ENCODE data around the gene PRPF8. TPM values are rescaled to one million over a fixed set of nuclear protein-coding genes. Genes with fewer than 3 reads are reported as not detected.
"Not testable (repeated sequence)": the region's sequence is repeated elsewhere in the genome, so short reads cannot be mapped to it uniquely, and the experiment has no call there.

Gene PRPF8
- total RNA-seq, 8 experiments from 2014 or later: 82.6 to 237 (median 135) TPM

DNA sequence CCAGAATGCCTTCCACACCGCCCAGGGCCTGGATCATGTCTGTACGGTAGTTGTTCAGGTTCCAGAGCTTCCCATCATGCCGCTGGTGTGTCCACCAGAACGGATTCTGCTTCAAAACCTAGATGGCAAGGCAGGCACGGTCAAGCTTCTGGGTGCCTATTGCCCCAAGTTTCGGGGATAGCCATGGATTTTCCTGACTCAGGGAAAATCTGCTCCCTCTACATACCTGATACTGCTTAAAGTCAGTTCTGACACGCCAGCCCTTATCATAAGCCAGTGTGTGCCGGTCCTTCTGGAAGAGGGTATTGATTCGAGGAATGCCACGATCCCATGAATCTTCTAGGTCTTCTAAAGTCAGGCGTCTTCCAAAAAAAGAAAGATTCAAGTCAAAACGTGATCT lies 23.6 kb downstream of the PRPF8 start:
- no peaks in the 10 kb centered on the region for H3K4me1 ChIP-seq (replicated peaks in 1 of 2)
- in situ Hi-C loops (cut with MboI; ENCODE audit: low pct_unique_long_range_greater_than_20kb in 2 of 9, low sequenced_read_pairs in 9 of 9, unreplicated experiment in 9 of 9): no loop called here
- ATAC-seq (replicated peaks in 6 of 8): no peak
- H3K4me3 ChIP-seq: no peak overlapping the region
- no peak overlapping the region for H3K27ac ChIP-seq
- 90 to 100% (median 98%) methylated on average over 1 to 10 of the region's 12 CpGs; no CpG with 5 or more reads in 4 of the 10 experiments for WGBS, 10 experiments

DNA sequence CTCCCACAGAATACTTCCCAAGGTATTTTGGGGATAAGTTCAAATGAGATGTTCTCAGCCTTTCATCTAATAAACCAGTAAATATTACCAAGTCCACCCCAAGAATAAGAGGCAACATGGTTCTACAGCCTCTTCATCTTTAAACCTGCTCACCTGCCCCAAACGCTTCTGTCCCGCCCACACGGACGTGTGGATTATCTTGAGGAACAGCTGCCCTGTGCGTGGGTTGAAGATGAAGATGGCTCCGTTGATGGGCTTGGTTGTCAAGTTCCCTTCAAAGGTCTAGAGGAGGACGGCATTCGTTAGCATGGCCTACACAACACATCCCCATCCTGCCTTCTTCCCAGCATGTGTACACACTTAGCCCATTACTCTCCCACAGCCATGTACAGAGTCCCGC lies 26.6 kb downstream of the PRPF8 start:
- no peaks in the 10 kb centered on the region for H3K4me1 ChIP-seq (replicated peaks in 1 of 2)
- no peak overlapping the region for H3K27ac ChIP-seq
- WGBS, 10 experiments: 80 to 100% (median 98%) methylated on average over 1 to 6 of the region's 9 CpGs; no CpG with 5 or more reads in 6 of the 10 experiments
- in situ Hi-C loops (cut with MboI; ENCODE audit: low pct_unique_long_range_greater_than_20kb in 2 of 9, low sequenced_read_pairs in 9 of 9, unreplicated experiment in 9 of 9): no loop called here
- H3K4me3 ChIP-seq: no peak overlapping the region
- peak in 1 of 8 experiments; percentile 9 for ATAC-seq (replicated peaks in 6 of 8)

DNA sequence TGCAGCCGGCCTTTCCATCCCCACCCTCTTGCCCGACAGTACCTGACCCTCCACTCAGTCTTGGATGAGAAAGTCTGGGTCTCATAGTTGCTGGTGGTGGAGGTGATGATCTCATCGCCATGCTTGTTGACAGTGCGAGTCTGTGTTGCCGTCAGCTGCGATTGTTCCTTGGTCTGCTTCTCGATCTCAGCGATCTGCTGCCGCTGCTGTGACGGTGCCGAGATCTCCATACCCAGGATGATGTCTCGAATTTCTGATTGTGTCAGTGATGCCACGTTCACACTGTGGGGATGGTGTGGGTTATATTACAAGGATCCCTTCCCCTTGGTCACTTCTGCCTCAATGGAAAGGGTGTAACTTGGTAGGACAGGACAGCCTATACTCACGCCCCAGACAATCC lies 30.9 kb downstream of the PRPF8 start:
- Histone ChIP-seq H3K4me3 (no peak overlapping the region), H3K27ac (no peak overlapping the region), H3K4me1 (replicated peaks in 1 of 2) (peaks cover 5 to 9% of the 10 kb centered on the region in 2 donors)
- ATAC-seq (replicated peaks in 6 of 8): no peak
- 92 to 100% (median 99%) methylated on average over 1 to 13 of the region's 14 CpGs; no CpG with 5 or more reads in 4 of the 10 experiments for WGBS, 10 experiments
- in situ Hi-C loops (cut with MboI; ENCODE audit: low pct_unique_long_range_greater_than_20kb in 2 of 9, low sequenced_read_pairs in 9 of 9, unreplicated experiment in 9 of 9): no loop called here

DNA sequence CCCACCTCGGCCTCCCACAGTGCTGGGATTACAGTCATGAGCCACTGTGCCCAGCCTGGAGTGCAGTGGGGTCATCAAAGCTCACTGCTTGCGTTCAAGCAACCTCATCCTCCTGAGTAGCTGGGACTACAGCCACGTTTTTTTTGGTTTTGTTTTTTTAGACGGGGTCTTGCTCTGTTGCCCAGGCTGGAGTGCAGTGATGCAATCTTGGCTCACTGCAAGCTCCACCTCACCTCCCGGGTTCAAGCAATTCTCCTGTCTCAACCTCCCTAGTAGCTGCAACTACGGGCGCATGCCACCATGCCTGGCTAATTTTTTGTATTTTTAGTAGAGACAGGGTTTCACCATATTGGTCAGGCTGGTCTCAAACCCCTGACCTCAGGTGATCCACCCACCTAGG lies 31.9 kb downstream of the PRPF8 start:
- WGBS, 10 experiments: 60 to 100% (median 93%) methylated on average over 1 to 4 of the region's 7 CpGs; no CpG with 5 or more reads in 2 of the 10 experiments
- H3K27ac ChIP-seq; H3K4me3 ChIP-seq; in situ Hi-C loops (cut with MboI; ENCODE audit: low pct_unique_long_range_greater_than_20kb in 2 of 9, low sequenced_read_pairs in 9 of 9, unreplicated experiment in 9 of 9); ATAC-seq (replicated peaks in 6 of 8): not testable (repeated sequence)
- peaks cover 5 to 11% of the 10 kb centered on the region in 2 donors for H3K4me1 ChIP-seq (replicated peaks in 1 of 2)

DNA sequence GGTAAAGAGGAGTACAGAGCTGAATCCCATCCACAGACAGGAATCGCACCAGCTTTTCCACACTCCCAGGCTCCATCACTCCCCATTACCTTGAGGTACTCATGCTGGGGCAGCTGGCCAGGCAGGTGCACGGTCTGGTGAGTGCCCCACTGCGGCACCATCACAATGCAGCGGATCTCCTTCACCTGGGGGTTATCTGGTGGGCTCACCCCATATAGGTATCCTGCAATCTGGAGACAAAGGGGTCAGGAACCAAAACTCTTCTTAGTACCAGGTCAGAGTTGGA lies 33.2 kb downstream of the PRPF8 start:
- WGBS, 10 experiments: 80 to 100% (median 100%) methylated on average over 1 to 3 of the region's 4 CpGs; no CpG with 5 or more reads in 5 of the 10 experiments
- in situ Hi-C loops (cut with MboI; ENCODE audit: low pct_unique_long_range_greater_than_20kb in 2 of 9, low sequenced_read_pairs in 9 of 9, unreplicated experiment in 9 of 9): no loop called here
- no peak overlapping the region for H3K27ac ChIP-seq
- peaks cover 5 to 14% of the 10 kb centered on the region in 2 donors for H3K4me1 ChIP-seq (replicated peaks in 1 of 2)
- no peak overlapping the region for H3K4me3 ChIP-seq
- ATAC-seq (replicated peaks in 6 of 8): no peak

DNA sequence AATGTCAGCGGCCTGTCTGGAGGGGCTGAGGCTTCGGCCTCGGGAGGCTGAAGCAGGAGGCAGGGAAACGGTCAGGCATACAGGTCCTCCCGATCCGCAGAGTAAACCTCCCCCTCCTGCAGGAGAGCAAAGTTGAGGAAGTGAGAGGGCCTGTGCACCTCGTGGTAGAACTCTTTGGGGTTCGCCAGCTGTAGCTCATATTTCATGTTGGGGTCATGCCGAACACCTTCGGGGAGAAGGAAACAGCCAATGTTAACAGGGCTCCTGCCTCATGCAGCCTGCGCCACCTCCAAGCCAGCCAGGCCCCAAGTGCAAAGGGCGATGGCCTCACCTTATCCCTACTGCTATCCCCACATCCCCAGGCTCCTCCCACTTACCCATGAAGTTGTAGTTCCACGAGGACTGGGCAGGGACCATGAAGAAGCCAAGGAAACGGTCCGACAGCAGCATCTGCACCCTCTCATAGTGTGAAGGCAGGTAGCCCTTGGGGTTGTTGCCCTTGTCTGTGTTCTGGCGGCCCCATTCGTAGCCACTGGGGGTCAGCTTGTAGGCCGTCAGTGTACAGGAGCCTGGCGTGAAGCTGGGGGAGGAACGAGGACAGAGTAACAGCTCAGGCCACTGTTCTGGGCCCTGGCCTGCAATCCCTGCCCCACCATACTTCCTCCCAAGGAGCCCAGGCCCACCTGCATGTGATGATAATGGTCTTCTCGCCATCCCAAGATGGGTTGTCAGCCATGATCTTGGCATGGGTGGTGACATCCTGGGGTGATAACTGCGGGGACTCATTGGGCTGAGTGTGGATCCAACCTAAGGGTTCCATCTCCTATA lies 33.7 kb downstream of the PRPF8 start:
- in situ Hi-C loops (cut with MboI; ENCODE audit: low pct_unique_long_range_greater_than_20kb in 2 of 9, low sequenced_read_pairs in 9 of 9, unreplicated experiment in 9 of 9): no loop called here
- H3K4me1 ChIP-seq (replicated peaks in 1 of 2): peaks cover 5 to 18% of the 10 kb centered on the region in 2 donors
- H3K4me3 ChIP-seq: no peak overlapping the region
- H3K27ac ChIP-seq: no peak overlapping the region
- no peak for ATAC-seq (replicated peaks in 6 of 8)
- WGBS, 10 experiments: 20 to 100% (median 84%) methylated on average over 1 to 14 of the region's 22 CpGs; no CpG with 5 or more reads in 2 of the 10 experiments

DNA sequence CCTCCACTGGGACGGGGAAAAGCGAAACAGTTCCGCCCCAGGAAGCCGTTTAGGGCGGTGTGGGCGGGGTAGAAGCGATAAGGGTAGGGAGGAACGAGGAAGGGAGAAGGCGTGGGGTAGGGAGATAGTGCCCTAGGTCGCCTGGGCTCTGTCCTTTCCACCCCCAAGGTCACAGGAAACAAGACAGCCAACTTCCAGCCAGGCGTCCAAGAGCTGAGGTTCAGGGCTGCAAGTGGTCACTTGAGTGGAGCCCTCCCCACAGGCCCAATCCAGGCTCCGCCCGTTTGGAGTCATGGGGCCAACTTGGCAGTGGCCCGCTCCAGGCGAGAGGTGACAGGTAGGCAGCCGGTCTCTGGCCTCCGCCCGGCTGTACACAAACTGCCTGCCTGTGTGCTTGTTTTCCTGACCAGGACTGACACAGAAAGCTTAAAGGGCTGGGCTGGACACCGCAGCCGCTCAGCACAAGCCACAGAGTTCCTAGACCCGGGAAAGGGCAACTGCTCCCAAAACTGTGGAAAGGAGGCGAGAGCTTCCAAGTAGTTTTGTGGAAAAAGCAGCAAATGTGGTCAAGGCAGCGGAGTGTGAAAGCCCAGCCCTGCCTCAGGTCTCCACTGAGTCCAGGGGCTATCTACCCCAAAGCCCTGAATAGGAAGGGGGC lies 34.7 kb downstream of the PRPF8 start, which contains the start of gene RILP:
Gene RILP, minus strand, starts transcription at position 23 of the 658 bp plus-strand sequence. CDS start 62 bp downstream, outside the sequence.
- peak; percentile 1 to 45 (median 8) for ATAC-seq (replicated peaks in 6 of 8)
- Histone ChIP-seq H3K4me1 (replicated peaks in 1 of 2) (peaks cover 14 to 28% of the 10 kb centered on the region in 2 donors), H3K4me3 (peak within 1 kb of the TSS; percentile 36 to 53 (median 46)), H3K27ac (peak within 1 kb of the TSS; percentile 50 to 82)
- in situ Hi-C loops (cut with MboI; ENCODE audit: low pct_unique_long_range_greater_than_20kb in 2 of 9, low sequenced_read_pairs in 9 of 9, unreplicated experiment in 9 of 9): no loop called here
- 33 to 80% (median 53%) methylated on average over 1 to 9 of the region's 23 CpGs; no CpG with 5 or more reads in 5 of the 10 experiments for WGBS, 10 experiments

DNA sequence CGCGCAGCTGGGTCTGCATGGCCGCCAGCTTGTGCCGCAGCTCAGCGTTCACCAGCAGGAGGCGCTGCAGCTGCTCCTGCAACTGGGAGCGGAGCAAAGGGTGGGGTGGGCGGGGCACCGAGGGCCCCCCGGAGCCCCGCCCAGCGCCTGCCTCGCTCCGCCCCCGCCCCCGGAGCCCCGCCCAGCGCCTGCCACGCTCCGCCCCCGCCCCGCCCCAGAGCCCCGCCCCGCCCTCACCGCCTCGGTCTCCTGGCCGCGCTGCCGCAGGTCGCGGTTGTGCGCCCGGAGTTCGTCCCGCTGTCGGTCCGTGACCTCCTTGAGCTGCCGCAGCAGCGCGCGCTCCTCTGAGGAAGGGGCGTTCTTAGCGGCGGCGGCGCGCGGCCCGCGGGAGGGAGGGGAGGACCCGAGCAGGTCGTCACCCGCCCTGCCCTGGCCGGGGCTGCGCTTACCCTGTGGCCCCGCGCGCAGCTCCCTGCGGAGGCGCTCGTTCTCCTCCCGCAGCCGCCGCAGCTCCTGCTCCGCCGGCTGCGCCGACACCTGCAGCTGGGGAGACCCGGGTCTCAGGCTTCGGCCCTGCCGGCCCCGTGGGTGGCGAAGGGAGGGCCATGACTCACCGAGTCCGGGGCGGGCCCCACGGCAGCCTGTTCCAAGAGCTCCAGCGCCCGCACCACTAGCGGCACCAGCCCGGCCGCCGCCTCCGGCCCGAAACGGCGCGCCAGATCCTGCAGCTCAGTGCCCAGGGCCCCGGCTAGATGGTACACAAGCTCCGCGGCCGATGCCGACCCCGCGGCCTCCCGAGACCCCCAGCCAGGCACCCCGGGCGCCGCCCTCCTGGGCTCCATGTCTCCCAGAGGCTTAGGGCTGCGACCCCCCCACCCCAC lies 35.5 kb downstream of the PRPF8 start:
- H3K27ac ChIP-seq: peak overlapping the region; percentile 46 to 82
- in situ Hi-C loops (cut with MboI; ENCODE audit: low pct_unique_long_range_greater_than_20kb in 2 of 9, low sequenced_read_pairs in 9 of 9, unreplicated experiment in 9 of 9): no loop called here

DNA sequence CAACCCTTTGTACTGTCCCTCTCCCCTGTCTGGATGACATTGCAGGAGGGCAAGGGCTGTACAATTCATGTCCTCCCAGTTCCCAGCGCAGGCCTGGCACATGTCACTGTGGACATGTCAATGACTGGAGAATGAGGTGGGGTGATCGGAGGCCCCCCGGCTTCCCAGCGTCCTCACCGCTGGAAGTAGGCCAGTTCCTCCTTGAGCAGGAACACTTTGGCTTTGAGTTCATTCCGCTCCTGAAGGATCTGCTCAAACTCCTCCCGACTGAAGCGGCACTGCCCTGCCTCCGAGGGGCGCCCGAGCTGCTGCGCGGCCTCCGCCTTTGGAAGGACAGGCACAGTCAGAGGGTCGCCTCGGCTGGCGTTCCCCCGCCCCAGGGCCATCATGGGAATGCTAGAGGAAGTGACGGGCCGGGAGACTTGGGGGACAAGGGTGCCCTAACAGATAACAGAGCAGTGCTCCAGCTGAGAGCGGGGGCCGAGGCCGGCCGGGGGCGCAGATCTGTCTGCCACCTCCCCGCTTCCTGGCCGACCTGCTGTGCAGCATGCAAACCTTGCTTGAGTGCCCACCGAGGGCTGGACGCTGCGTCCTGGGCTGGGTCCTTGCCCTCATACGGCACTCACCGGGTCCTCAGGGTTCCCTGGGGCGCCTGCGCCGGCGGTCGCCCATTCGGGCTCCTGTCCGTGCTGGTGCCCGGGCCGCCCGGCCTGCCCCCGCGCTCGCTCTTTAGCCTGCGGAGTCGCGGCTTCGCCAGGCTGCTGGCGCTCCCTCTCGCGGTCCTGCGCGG lies 36.3 kb downstream of the PRPF8 start:
- 20 to 65% (median 40%) methylated on average over 2 to 16 of the region's 54 CpGs; no CpG with 5 or more reads in 4 of the 10 experiments for WGBS, 10 experiments
- ATAC-seq (replicated peaks in 6 of 8): peak in 3 of 8 experiments; percentile 1 to 5 (median 2)
- peak overlapping the region; percentile 50 to 82 for H3K27ac ChIP-seq
- peak overlapping the region; percentile 19 to 53 (median 27) for H3K4me3 ChIP-seq
- in situ Hi-C loops (cut with MboI; ENCODE audit: low pct_unique_long_range_greater_than_20kb in 2 of 9, low sequenced_read_pairs in 9 of 9, unreplicated experiment in 9 of 9): no loop called here
- peaks cover 20 to 44% of the 10 kb centered on the region in 2 donors for H3K4me1 ChIP-seq (replicated peaks in 1 of 2)

More for the DNA sequence above, 35.5 kb downstream of the PRPF8 start:
- H3K4me1 ChIP-seq (replicated peaks in 1 of 2): peaks cover 20 to 35% of the 10 kb centered on the region in 2 donors
- ATAC-seq (replicated peaks in 6 of 8): peak; percentile 74 to 85 (median 82)
- peak overlapping the region; percentile 36 to 53 (median 46) for H3K4me3 ChIP-seq
- WGBS, 10 experiments: no CpG with 5 or more reads among the region's 100 CpGs

DNA sequence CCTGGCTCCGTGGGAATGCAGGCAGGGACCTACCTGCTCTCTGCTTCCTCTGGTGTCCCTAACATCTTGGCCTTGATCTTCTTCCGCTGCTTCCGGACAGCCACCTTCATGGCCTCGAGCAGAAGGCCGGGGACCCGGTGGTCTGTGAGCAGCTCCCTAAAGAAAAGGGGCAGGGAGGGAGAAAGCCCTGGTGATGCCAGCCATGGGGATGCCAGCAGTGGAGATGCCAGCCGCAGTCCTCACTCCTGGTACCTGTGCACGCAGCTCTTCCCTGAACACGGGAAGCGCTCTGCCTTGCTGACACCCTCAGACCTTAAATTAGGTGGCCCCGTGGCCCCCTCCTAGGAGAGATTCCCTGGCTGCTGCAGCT lies 36.9 kb downstream of the PRPF8 start:
- Histone ChIP-seq H3K4me1 (replicated peaks in 1 of 2) (peaks cover 20 to 46% of the 10 kb centered on the region in 2 donors), H3K27ac (no peak overlapping the region), H3K4me3 (no peak overlapping the region)
- no peak for ATAC-seq (replicated peaks in 6 of 8)
- 60 to 100% (median 85%) methylated on average over 1 to 7 of the region's 11 CpGs; no CpG with 5 or more reads in 5 of the 10 experiments for WGBS, 10 experiments
- in situ Hi-C loops (cut with MboI; ENCODE audit: low pct_unique_long_range_greater_than_20kb in 2 of 9, low sequenced_read_pairs in 9 of 9, unreplicated experiment in 9 of 9): no loop called here

DNA sequence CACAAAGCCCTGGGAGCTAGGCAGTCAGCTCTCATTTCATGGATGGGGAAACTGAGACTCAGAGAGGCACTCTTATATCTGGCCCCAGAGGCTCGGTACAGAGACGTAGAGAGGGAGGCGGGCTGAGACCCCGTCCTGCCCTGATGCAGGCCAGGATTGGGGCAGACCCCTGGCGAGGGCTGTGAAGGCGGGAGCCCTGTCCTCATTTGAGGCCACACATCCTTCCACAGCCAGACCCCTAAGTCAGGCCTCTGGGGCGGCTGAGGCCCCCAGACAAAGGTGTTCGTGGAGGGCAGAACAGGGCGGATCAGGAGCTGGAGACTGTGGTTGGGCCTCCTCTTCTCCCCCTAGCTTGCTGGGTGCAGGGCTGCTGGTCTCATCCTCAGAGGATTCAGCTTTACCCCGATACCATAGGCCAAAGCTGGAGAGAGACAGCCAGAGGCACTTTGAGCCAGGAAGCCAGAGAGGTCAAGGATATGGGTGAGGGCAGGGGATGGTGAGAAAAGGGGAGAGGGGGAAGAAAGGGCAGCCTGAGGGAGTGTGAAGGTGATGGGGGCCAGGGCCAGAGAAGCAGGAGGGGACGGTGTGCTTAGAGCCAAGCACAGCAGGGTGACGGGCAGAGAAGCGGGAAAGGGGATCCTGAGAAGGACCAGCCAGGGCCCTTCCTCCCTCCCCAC lies 38.3 kb downstream of the PRPF8 start:
- no peak for ATAC-seq (replicated peaks in 6 of 8)
- WGBS, 10 experiments: 100% methylated on average over 1 to 2 of the region's 13 CpGs; no CpG with 5 or more reads in 5 of the 10 experiments
- Histone ChIP-seq H3K27ac (no peak overlapping the region), H3K4me3 (no peak overlapping the region), H3K4me1 (replicated peaks in 1 of 2) (peaks cover 20 to 47% of the 10 kb centered on the region in 2 donors)
- in situ Hi-C loops (cut with MboI; ENCODE audit: low pct_unique_long_range_greater_than_20kb in 2 of 9, low sequenced_read_pairs in 9 of 9, unreplicated experiment in 9 of 9): no loop called here

All from motor neuron (in vitro differentiated cells).